Fibroblast of lung (primary cell): Measurements from ENCODE around the gene MYOM3. TPM values are rescaled to one million over a fixed set of nuclear protein-coding genes. Genes with fewer than 3 reads are reported as not detected.

Experiments used
- DNase-seq, 2 donors: peaks; one replicate each; pipeline versions ENCODE4 v3.0.0 to v3.0.0-alpha.2; 2010; ENCODE audit warnings: low read depth in 2 of 2
- H2AFZ ChIP-seq: 2 replicates; pipeline ENCODE4 v1.5.1; 2012; ENCODE audit warnings: low read length, control low read depth, inconsistent platforms
- H3K27ac ChIP-seq: 2 replicates; pipeline ENCODE4 v1.5.1; 2011; ENCODE audit warnings: low read length, control low read depth; ENCODE audit not compliant: insufficient read depth
- H3K27me3 ChIP-seq: 2 replicates; pipeline ENCODE4 v1.5.1; 2011; ENCODE audit warnings: mild to moderate bottlenecking, low read length; ENCODE audit not compliant: control insufficient read depth, insufficient read depth
- H3K36me3 ChIP-seq: 2 replicates; pipeline ENCODE4 v1.5.1; 2011; ENCODE audit warnings: low read length; ENCODE audit not compliant: control insufficient read depth, insufficient read depth
- H3K4me1 ChIP-seq: 2 replicates; pipeline ENCODE4 v1.5.1; 2011; ENCODE audit warnings: low read length; ENCODE audit not compliant: control insufficient read depth, insufficient read depth; ENCODE audit errors: extremely low read depth
- H3K4me2 ChIP-seq: 2 replicates; pipeline ENCODE4 v1.5.1; 2011; ENCODE audit warnings: low read length, control low read depth; ENCODE audit not compliant: insufficient read depth; ENCODE audit errors: extremely low read depth
- H3K4me3 ChIP-seq, 4 experiments: fragments of 200-600 bp in 1 of 4; sonication (generic) in 1 of 4; replicated peaks in 1 of 4; 2 replicates each; pipeline ENCODE4 v1.5.1; 2011 to 2016; ENCODE audit warnings: low read length in 4 of 4, low read depth in 3 of 4, mild to moderate bottlenecking in 3 of 4, control low read depth in 2 of 4, inconsistent platforms in 1 of 4, mixed read lengths in 1 of 4; ENCODE audit not compliant: insufficient read depth in 1 of 4; ENCODE audit errors: control extremely low read depth in 1 of 4
- H3K79me2 ChIP-seq: 2 replicates; pipeline ENCODE4 v1.5.1; 2012; ENCODE audit warnings: mild to moderate bottlenecking, low read length, inconsistent platforms; ENCODE audit not compliant: control insufficient read depth, insufficient read depth
- H3K9ac ChIP-seq: 2 replicates; pipeline ENCODE4 v1.5.1; 2011; ENCODE audit warnings: mild to moderate bottlenecking, low read length, control low read depth; ENCODE audit not compliant: insufficient read depth
- H3K9me3 ChIP-seq: 2 replicates; pipeline ENCODE4 v1.5.1; 2012; ENCODE audit warnings: low read depth, low read length; ENCODE audit not compliant: control insufficient read depth, insufficient read depth
- H4K20me1 ChIP-seq: 2 replicates; pipeline ENCODE4 v1.5.1; 2011; ENCODE audit warnings: low read length; ENCODE audit not compliant: control insufficient read depth, insufficient read depth; ENCODE audit errors: extremely low read depth
- EZH2 ChIP-seq: IDR thresholded peaks from 2 replicates; pipeline ENCODE4 v1.5.1; 2012; ENCODE audit warnings: low read length, control low read depth, mild to moderate bottlenecking; ENCODE audit errors: missing control alignments
- polyA plus RNA-seq, 2 donors: library from polyadenylated mRNA; depleted of rRNA in 1 of 2; stranded (reverse) in 1 of 2; unstranded in 1 of 2; fragments of >200 nt; gene quantifications; 2 replicates each; pipeline ENCODE4 v1.2.1, GENCODE V29; 2011 to 2012; ENCODE audit warnings: missing spikeins in 1 of 2
- total RNA-seq: library from RNA; depleted of rRNA; stranded (reverse); fragments of >200 nt; gene quantifications from 2 replicates; pipeline ENCODE4 v1.2.1, GENCODE V29; 2014
- TF ChIP-seq, protein P1 (sequence below), 2 donors: IDR thresholded peaks in 1 of 2; conservative IDR thresholded peaks in 1 of 2; 1 replicate in 1 of 2; 2 replicates in 1 of 2; pipeline ENCODE4 v1.5.1; 2011 to 2012; ENCODE audit warnings: low read length in 2 of 2, control low read depth in 1 of 2, inconsistent platforms in 1 of 2, low read depth in 1 of 2, mild to moderate bottlenecking in 1 of 2

MYOM3 gene
- total and polyA plus RNA-seq, 2 donors (not counting 1 experiment from before 2014, with no cell fraction given) = not detected

DNA sequence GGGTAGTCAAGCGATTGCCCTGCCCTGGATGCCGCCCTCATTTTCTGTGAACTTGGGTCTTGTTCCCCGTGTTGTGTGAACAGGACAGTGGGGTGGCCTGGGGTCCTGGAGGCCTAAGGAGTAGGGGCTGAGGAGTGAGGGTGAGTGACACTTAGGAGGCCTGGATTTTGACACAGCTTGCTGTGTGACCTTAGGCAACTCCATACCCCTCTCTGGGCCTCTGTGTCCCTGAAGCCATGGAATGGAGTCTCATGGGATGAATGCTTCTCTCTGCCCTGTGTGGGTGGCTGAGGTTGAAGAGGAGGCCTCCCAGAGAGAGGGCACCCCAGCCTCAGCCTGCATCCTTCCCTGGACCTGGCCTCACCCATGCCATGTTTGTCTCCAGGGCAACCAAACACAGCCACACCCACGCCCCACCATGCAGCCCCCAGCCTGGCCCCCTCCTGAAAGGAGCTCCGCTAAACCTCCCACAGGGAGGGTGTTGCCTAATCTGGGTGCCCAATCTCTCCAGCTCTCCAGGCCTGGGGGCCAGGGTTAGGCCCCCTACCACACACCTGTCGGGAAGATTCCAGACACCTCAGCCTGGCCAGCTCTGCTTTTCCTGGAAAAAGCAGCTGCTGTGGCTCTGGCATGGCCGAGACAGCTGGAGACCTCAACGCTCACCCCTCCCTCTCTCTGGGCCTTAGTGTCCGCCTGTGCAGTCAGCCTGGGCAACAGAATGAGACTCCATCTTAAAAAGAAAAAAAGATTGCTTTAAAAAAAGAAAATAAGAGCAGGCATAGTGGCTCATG lies 9.9 kb downstream of the MYOM3 start:
- no peak for TF ChIP-seq EZH2
- TF ChIP-seq, protein P1, sequence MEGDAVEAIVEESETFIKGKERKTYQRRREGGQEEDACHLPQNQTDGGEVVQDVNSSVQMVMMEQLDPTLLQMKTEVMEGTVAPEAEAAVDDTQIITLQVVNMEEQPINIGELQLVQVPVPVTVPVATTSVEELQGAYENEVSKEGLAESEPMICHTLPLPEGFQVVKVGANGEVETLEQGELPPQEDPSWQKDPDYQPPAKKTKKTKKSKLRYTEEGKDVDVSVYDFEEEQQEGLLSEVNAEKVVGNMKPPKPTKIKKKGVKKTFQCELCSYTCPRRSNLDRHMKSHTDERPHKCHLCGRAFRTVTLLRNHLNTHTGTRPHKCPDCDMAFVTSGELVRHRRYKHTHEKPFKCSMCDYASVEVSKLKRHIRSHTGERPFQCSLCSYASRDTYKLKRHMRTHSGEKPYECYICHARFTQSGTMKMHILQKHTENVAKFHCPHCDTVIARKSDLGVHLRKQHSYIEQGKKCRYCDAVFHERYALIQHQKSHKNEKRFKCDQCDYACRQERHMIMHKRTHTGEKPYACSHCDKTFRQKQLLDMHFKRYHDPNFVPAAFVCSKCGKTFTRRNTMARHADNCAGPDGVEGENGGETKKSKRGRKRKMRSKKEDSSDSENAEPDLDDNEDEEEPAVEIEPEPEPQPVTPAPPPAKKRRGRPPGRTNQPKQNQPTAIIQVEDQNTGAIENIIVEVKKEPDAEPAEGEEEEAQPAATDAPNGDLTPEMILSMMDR (conservative IDR thresholded peaks at IDR 0.05 in 1 of 2, IDR thresholded peaks at IDR 0.05 in 1 of 2; ENCODE audit: low read depth in 1 of 2, low read length in 2 of 2) = no peak
- Histone ChIP-seq H3K36me3 (no peaks in the 10 kb centered on the region), H3K27ac (no peak overlapping the region), H4K20me1 (no peaks in the 10 kb centered on the region), H3K9me3 (no peaks in the 10 kb centered on the region), H3K79me2 (no peaks in the 10 kb centered on the region), H3K27me3 (no peaks in the 10 kb centered on the region), H3K4me2 (no peak overlapping the region), H3K9ac (no peak overlapping the region), H2AFZ (no peak overlapping the region), H3K4me3 (no peak overlapping the region), H3K4me1 (no peaks in the 10 kb centered on the region)
- DNase-seq = no peak

DNA sequence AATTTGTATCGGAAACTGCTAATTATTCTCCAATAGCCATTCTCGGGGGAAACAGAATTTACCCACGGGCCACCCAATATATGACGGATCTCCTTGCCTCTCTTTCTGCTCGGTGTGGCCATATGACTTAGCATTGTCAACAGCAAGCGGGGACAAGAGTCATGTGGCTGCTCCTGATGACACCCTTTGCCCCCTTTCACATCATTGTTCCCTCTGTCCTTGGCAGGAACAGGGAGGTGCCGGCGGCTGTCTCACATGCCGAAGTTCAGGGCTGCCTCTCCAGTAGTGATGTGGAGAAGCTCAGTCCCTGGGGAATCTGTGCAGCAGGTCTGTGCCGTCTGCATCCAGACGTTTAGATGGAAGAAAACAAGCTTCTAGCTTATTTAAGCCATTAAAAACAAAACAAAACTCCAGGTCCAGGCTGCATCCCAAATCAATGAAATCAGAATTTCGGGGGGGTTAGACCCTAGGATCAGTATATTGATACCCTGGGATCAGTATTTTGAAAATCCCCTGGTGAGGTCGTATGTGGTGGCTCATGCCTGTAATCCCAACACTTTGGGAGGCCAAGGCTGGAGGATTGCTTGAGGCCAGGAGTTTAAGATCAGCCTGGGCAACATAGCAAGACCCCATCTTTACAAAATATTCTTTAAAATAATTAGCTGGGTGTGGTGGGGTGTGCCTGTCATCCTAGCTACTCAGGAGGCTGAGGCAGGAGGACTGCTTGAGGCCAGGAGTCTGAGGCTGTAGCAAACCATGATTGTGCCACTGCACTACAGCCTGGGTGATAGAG lies 10.8 kb downstream of the MYOM3 start:
- TF ChIP-seq EZH2 = no peak
- TF ChIP-seq, protein P1 (conservative IDR thresholded peaks at IDR 0.05 in 1 of 2, IDR thresholded peaks at IDR 0.05 in 1 of 2; ENCODE audit: low read depth in 1 of 2, low read length in 2 of 2) = no peak
- Histone ChIP-seq H3K9me3 (no peaks in the 10 kb centered on the region), H3K4me3 (no peak overlapping the region), H2AFZ (no peak overlapping the region), H3K4me1 (no peaks in the 10 kb centered on the region), H3K4me2 (no peak overlapping the region), H3K79me2 (no peaks in the 10 kb centered on the region), H3K27me3 (no peaks in the 10 kb centered on the region), H3K27ac (no peak overlapping the region), H4K20me1 (no peaks in the 10 kb centered on the region), H3K36me3 (no peaks in the 10 kb centered on the region), H3K9ac (no peak overlapping the region)
- DNase-seq = no peak

DNA sequence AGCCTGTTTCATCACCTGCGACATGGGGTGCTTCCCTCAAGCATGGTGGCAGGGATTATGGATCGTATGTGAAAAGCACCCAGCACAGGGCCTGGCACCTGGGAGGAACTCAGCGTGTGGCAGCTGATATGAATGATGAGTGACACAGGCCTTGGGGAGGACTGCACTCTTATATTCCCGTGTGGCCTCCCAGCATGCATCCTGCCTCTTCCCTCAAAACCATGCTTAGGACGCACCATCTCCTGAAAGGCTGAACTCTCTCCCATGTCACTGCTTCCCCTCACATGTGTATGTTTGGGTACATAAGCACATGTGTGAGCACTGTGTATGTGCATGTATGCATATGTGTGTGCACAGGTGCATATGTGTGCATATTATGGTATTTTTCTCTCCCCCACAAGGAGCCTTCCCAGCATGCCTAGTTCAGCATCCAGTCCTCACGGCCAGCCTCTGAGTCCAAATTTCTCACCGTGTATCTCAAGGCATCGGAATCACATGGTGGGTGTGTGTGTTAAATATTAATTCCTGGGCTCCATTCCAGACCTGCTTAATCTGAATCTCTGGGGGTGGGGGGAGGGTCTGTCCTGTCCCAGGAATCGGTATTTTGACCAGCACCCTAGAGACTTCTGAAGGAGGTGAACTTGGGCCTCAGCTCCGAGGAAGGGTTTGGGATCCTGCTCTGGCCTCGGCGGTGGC lies 12.8 kb downstream of the MYOM3 start:
- H2AFZ ChIP-seq = no peak overlapping the region
- H3K9me3 ChIP-seq = no peaks in the 10 kb centered on the region
- no peak for TF ChIP-seq EZH2
- TF ChIP-seq, protein P1 (conservative IDR thresholded peaks at IDR 0.05 in 1 of 2, IDR thresholded peaks at IDR 0.05 in 1 of 2; ENCODE audit: low read depth in 1 of 2, low read length in 2 of 2) = no peak
- no peak overlapping the region for H3K4me3 ChIP-seq
- H3K36me3 ChIP-seq = no peaks in the 10 kb centered on the region
- H3K9ac ChIP-seq = no peak overlapping the region
- no peaks in the 10 kb centered on the region for H4K20me1 ChIP-seq
- H3K27me3 ChIP-seq = peaks cover 4% of the 10 kb centered on the region
- no peaks in the 10 kb centered on the region for H3K79me2 ChIP-seq
- H3K27ac ChIP-seq = no peak overlapping the region
- H3K4me2 ChIP-seq = no peak overlapping the region
- no peak for DNase-seq
- no peaks in the 10 kb centered on the region for H3K4me1 ChIP-seq
